ENCODE results near the gene TAS2R41. TPM values are rescaled to one million over a fixed set of nuclear protein-coding genes. Genes with fewer than 3 reads are reported as not detected.

TAS2R41 gene
- total RNA-seq, 1 donor from 2014 or later: not detected

GRCh38 chr7:143451122-143451521 is 26.6 kb upstream of the TAS2R41 start:
- no peaks in the 10 kb centered on the region for H3K9me3 Mint-ChIP-seq (ENCODE audit: low read depth)
- H3K36me3 Mint-ChIP-seq (ENCODE audit: insufficient read depth): no peaks in the 10 kb centered on the region
- no peaks in the 10 kb centered on the region for H3K4me1 Mint-ChIP-seq (ENCODE audit: low read depth)
- H3K27ac Mint-ChIP-seq: no peak overlapping the region
- H3K4me3 Mint-ChIP-seq (ENCODE audit: low read depth): no peak overlapping the region
- no peaks in the 10 kb centered on the region for H3K27me3 Mint-ChIP-seq
- no peak for TF ChIP-seq CTCF (IDR thresholded peaks at IDR 0.05; ENCODE audit: unreplicated experiment)
- no peak for DNase-seq (ENCODE audit: low spot score, unreplicated experiment)

- H3K9me3 Mint-ChIP-seq (ENCODE audit: low read depth): no peaks in the 10 kb centered on the region
- H3K27ac Mint-ChIP-seq: no peak overlapping the region
- H3K4me1 Mint-ChIP-seq (ENCODE audit: low read depth): no peaks in the 10 kb centered on the region
- no peak for DNase-seq (ENCODE audit: low spot score, unreplicated experiment)
- TF ChIP-seq CTCF (IDR thresholded peaks at IDR 0.05; ENCODE audit: unreplicated experiment): no peak
- no peaks in the 10 kb centered on the region for H3K36me3 Mint-ChIP-seq (ENCODE audit: insufficient read depth)
- no peaks in the 10 kb centered on the region for H3K27me3 Mint-ChIP-seq
- H3K4me3 Mint-ChIP-seq (ENCODE audit: low read depth): no peak overlapping the region
These were observed 25.9 kb upstream of the TAS2R41 start for GRCh38 chr7:143451746-143452145.

GRCh38 chr7:143452495-143452894 is 25.2 kb upstream of the TAS2R41 start:
- Mint-ChIP-seq H3K4me3 (ENCODE audit: low read depth) (no peak overlapping the region), H3K9me3 (ENCODE audit: low read depth) (no peaks in the 10 kb centered on the region), H3K4me1 (ENCODE audit: low read depth) (no peaks in the 10 kb centered on the region), H3K27ac (no peak overlapping the region), H3K27me3 (no peaks in the 10 kb centered on the region), H3K36me3 (ENCODE audit: insufficient read depth) (no peaks in the 10 kb centered on the region)
- no peak for TF ChIP-seq CTCF (IDR thresholded peaks at IDR 0.05; ENCODE audit: unreplicated experiment)
- no peak for DNase-seq (ENCODE audit: low spot score, unreplicated experiment)

GRCh38 chr7:143454091-143454680 is 23.5 kb upstream of the TAS2R41 start:
- H3K27me3 Mint-ChIP-seq: no peaks in the 10 kb centered on the region
- no peaks in the 10 kb centered on the region for H3K4me1 Mint-ChIP-seq (ENCODE audit: low read depth)
- H3K36me3 Mint-ChIP-seq (ENCODE audit: insufficient read depth): no peaks in the 10 kb centered on the region
- no peak overlapping the region for H3K27ac Mint-ChIP-seq
- no peak for DNase-seq (ENCODE audit: low spot score, unreplicated experiment)
- H3K9me3 Mint-ChIP-seq (ENCODE audit: low read depth): no peaks in the 10 kb centered on the region
- H3K4me3 Mint-ChIP-seq (ENCODE audit: low read depth): no peak overlapping the region
- TF ChIP-seq CTCF (IDR thresholded peaks at IDR 0.05; ENCODE audit: unreplicated experiment): no peak

GRCh38 chr7:143455491-143455890 is 22.2 kb upstream of the TAS2R41 start:
- H3K36me3 Mint-ChIP-seq (ENCODE audit: insufficient read depth): no peaks in the 10 kb centered on the region
- H3K27ac Mint-ChIP-seq: no peak overlapping the region
- H3K4me1 Mint-ChIP-seq (ENCODE audit: low read depth): no peaks in the 10 kb centered on the region
- no peaks in the 10 kb centered on the region for H3K27me3 Mint-ChIP-seq
- H3K9me3 Mint-ChIP-seq (ENCODE audit: low read depth): no peaks in the 10 kb centered on the region
- H3K4me3 Mint-ChIP-seq (ENCODE audit: low read depth): no peak overlapping the region
- DNase-seq (ENCODE audit: low spot score, unreplicated experiment): no peak
- TF ChIP-seq CTCF (IDR thresholded peaks at IDR 0.05; ENCODE audit: unreplicated experiment): no peak

All from progenitor cell of endocrine pancreas (in vitro differentiated cells).